ENCODE data around the gene NAV2. TPM values are rescaled to one million over a fixed set of nuclear protein-coding genes. Genes with fewer than 3 reads are reported as not detected.

Gene NAV2
- total RNA-seq, 1 experiment from 2014 or later, result 46.3 TPM

DNA sequence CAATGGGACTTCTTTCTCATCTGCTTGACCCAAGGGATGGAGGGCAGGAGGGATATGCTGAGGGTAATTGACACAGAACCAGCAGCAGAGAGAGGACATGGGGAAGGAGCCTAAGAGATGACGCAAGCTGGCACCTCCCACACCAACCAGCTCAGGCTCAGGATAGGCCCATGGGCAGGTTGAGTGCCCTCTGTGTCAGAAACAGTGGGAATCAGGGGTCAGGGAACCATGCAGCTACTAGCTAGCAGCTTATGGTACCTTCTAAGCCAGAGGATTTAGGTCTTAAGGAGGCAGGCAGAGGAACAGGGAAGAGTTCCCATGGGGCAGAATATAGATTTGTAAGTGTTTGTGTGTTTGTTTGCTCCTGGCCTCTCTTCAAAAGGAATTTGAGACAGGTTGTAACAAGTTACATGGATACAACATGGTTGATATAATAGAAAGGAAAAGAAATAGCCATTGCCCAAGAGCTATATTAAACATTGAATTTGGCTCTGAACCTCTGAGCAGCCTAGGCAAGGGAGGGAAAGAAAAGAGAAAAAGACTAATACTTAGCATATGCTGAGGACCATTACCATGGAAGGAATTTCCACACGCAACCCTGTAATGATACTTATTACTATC is 39.9 kb upstream of the NAV2 start:
- H3K4me3 Mint-ChIP-seq, result no peak overlapping the region
- no peak overlapping the region for H3T11ph ChIP-seq (ENCODE audit: low read length)
- no CpG with 5 or more reads among the region's 2 CpGs for WGBS (ENCODE audit: extremely low coverage, insufficient read length, low lambda C conversion rate)

More for the DNA sequence above, 39.9 kb upstream of the NAV2 start:
- Histone ChIP-seq H2BK5ac (ENCODE audit: insufficient read length, low read length) (no peak overlapping the region), H2BK20ac (ENCODE audit: low read depth, low read length, poor library complexity, severe bottlenecking) (no peak overlapping the region), H2BK15ac (ENCODE audit: low read depth, low read length) (no peak overlapping the region), H4K20me1 (ENCODE audit: control insufficient read depth, insufficient read depth, insufficient read length) (no peaks in the 10 kb centered on the region), H3K9me3 (ENCODE audit: control insufficient read depth, low read depth, low read length) (no peaks in the 10 kb centered on the region), H4K5ac (ENCODE audit: insufficient read length, low read depth, low read length) (no peak overlapping the region), H3K79me1 (ENCODE audit: insufficient read depth, low read depth, low read length, poor library complexity, severe bottlenecking) (no peaks in the 10 kb centered on the region), H3K27me3 (ENCODE audit: insufficient read depth, low read length) (no peaks in the 10 kb centered on the region), H3K14ac (ENCODE audit: insufficient read depth, low read length) (no peak overlapping the region), H3K27ac (ENCODE audit: insufficient read length, low read depth, low read length) (no peak overlapping the region), H3K56ac (ENCODE audit: insufficient read length, low read depth, low read length) (no peak overlapping the region), H4K91ac (ENCODE audit: insufficient read length, low read depth, low read length) (no peak overlapping the region), H2BK120ac (ENCODE audit: low read depth, low read length, poor library complexity, severe bottlenecking) (no peak overlapping the region), H3K18ac (ENCODE audit: insufficient read length, low read depth, low read length) (no peak overlapping the region), H2AFZ (ENCODE audit: low read length) (no peak overlapping the region), H3K23ac (ENCODE audit: insufficient read length, low read depth, low read length) (no peak overlapping the region), H2AK5ac (ENCODE audit: insufficient read length, low read length) (no peak overlapping the region), H3K23me2 (ENCODE audit: insufficient read length, low read depth, low read length, poor library complexity, severe bottlenecking) (no peaks in the 10 kb centered on the region), H3K9ac (ENCODE audit: extremely low read depth, insufficient read length, low read length) (no peak overlapping the region), H3K4me1 (ENCODE audit: insufficient read depth, low read length) (peaks cover 12% of the 10 kb centered on the region; the same call in 1 of the 2 replicates), H2BK12ac (ENCODE audit: insufficient read length, low read depth, low read length) (no peak overlapping the region), H3K79me2 (ENCODE audit: insufficient read depth, low read length) (no peaks in the 10 kb centered on the region), H3K4me2 (ENCODE audit: insufficient read depth, insufficient read length, low read length) (no peak overlapping the region), H3K4ac (ENCODE audit: low read depth, low read length) (no peak overlapping the region), H4K8ac (replicated peaks; ENCODE audit: insufficient read length, low read depth, low read length) (no peak overlapping the region)
- H3K9me3 Mint-ChIP-seq, result no peaks in the 10 kb centered on the region
- H3K4me1 Mint-ChIP-seq, result peaks cover 46 to 50% of the 10 kb centered on the region in 2 experiments
- peak overlapping the region in 1 of 3 experiments; percentile 25; a peak in 1 of 7 replicates for H3K27ac Mint-ChIP-seq
- H3K36me3 Mint-ChIP-seq (ENCODE audit: insufficient read depth in 1 of 3, low read depth in 3 of 3), result no peaks in the 10 kb centered on the region
- no peak for DNase-seq
- peaks cover 4% of the 10 kb centered on the region for H3K27me3 Mint-ChIP-seq (ENCODE audit: low read depth)
- TF ChIP-seq, protein P1, sequence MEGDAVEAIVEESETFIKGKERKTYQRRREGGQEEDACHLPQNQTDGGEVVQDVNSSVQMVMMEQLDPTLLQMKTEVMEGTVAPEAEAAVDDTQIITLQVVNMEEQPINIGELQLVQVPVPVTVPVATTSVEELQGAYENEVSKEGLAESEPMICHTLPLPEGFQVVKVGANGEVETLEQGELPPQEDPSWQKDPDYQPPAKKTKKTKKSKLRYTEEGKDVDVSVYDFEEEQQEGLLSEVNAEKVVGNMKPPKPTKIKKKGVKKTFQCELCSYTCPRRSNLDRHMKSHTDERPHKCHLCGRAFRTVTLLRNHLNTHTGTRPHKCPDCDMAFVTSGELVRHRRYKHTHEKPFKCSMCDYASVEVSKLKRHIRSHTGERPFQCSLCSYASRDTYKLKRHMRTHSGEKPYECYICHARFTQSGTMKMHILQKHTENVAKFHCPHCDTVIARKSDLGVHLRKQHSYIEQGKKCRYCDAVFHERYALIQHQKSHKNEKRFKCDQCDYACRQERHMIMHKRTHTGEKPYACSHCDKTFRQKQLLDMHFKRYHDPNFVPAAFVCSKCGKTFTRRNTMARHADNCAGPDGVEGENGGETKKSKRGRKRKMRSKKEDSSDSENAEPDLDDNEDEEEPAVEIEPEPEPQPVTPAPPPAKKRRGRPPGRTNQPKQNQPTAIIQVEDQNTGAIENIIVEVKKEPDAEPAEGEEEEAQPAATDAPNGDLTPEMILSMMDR (conservative IDR thresholded peaks at IDR 0.05), result no peak
